Measurements from ENCODE around the gene PGPEP1. TPM values are rescaled to one million over a fixed set of nuclear protein-coding genes. Genes with fewer than 3 reads are reported as not detected.

Gene PGPEP1
- total and polyA plus RNA-seq, 10 of the 15 experiments (the other 5 are each of a cell fraction or from before 2014, with no cell fraction given), result 13.8 to 39.4 (median 17.0) TPM

DNA sequence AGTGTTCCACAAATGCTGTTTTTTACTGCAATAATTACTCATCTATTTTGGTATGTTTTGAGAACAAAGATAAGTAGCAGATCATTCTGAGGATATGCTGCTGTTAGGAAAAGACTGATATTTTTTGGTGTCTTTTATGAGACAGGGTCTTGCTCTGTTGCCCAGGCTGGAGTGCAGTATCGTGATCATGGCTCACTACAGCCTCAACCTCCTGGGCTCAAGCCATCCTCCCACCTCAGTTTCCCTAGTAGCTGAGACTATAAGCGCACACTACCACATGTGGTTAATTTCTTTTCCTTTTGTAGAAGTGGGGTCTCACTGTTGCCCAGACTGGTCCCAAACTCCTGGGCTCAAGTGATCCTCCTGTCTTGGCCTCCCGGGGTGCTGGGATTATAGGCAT, 27.0 kb upstream of the PGPEP1 start (continued):
- TF ChIP-seq MTA3 (IDR thresholded peaks at IDR 0.05; ENCODE audit: borderline replicate concordance, low read length) (no peak), HDGF (IDR thresholded peaks at IDR 0.05) (no peak)

DNA sequence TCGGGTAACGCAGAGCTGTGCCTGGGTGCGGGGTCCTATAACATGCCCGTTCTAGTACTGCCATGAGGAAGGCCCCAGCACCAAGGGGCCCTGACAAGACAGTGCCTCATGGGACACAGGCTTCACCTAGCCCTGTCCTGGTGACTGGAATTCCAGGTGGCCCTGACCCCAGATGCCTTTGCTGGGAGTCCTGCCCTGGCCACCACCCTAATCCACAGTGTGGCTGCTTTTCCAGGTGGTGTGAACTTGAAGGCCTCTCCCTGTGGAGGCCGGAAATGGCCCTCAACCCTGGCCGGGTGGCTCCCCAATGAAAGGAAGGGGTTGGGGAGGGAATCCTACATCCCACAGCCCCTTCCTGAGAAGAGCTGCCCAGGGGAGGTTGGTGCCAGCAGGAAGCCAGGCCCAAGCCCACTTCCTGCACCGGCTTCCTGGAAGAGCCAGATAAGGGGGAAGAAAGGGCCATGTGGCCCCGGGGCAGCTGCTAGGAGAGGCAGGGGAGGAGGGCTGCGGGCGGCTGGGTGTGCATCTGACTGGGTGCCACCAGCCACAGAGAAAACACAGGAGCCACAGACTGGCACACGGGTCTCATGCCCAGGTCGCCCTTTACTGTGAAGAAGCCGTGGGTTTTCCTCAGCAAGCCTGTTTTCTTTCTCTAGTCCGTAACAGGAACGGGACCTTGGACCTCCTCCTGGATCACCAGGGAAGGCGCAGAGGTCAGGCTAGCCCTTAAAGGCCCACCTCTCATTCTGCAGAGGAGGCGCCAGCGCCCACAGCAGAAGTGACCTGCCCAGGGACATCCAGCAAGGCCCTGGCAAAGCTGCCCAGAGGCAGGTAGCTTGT, 22.2 kb upstream of the PGPEP1 start:
- H3K27me3 ChIP-seq (replicated peaks in 1 of 2; ENCODE audit: control insufficient read depth in 2 of 2, insufficient read depth in 2 of 2, low read length in 1 of 2), result no peaks in the 10 kb centered on the region
- CTCF ChIA-PET, result interaction anchor here (1.3 to 7.4 kb wide), 3 partner anchors 10 to 66 kb away, joined by 3 to 74 read pairs (median 23); no protein-coding TSS in a partner anchor
- H4K20me1 ChIP-seq (ENCODE audit: control insufficient read depth, insufficient read depth), result no peaks in the 10 kb centered on the region
- TF ChIP-seq, protein P1, sequence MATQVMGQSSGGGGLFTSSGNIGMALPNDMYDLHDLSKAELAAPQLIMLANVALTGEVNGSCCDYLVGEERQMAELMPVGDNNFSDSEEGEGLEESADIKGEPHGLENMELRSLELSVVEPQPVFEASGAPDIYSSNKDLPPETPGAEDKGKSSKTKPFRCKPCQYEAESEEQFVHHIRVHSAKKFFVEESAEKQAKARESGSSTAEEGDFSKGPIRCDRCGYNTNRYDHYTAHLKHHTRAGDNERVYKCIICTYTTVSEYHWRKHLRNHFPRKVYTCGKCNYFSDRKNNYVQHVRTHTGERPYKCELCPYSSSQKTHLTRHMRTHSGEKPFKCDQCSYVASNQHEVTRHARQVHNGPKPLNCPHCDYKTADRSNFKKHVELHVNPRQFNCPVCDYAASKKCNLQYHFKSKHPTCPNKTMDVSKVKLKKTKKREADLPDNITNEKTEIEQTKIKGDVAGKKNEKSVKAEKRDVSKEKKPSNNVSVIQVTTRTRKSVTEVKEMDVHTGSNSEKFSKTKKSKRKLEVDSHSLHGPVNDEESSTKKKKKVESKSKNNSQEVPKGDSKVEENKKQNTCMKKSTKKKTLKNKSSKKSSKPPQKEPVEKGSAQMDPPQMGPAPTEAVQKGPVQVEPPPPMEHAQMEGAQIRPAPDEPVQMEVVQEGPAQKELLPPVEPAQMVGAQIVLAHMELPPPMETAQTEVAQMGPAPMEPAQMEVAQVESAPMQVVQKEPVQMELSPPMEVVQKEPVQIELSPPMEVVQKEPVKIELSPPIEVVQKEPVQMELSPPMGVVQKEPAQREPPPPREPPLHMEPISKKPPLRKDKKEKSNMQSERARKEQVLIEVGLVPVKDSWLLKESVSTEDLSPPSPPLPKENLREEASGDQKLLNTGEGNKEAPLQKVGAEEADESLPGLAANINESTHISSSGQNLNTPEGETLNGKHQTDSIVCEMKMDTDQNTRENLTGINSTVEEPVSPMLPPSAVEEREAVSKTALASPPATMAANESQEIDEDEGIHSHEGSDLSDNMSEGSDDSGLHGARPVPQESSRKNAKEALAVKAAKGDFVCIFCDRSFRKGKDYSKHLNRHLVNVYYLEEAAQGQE (IDR thresholded peaks at IDR 0.05; ENCODE audit: low read depth, low read length), result no peak
- TF ChIP-seq EED (IDR thresholded peaks at IDR 0.05; ENCODE audit: low read depth), result 0 out of 2 replicates have a peak, but pooled peaks have one; percentile 27
- H3K9me3 ChIP-seq (replicated peaks; ENCODE audit: control insufficient read depth, insufficient read depth, low read length), result no peaks in the 10 kb centered on the region; the same call in 2 of the 3 replicates
- H3K36me3 ChIP-seq (ENCODE audit: control insufficient read depth in 2 of 2, insufficient read depth in 2 of 2, low read length in 1 of 2), result peaks cover 2 to 6% of the 10 kb centered on the region in 2 experiments; a peak in 3 of 4 replicates
- no peak for FAIRE-seq
- no peak for ATAC-seq
- RAD21 ChIA-PET (ENCODE audit: unreplicated experiment), result interaction anchor here (1.3 to 6.0 kb wide), 2 partner anchors 13 to 38 kb away, joined by 4 to 167 read pairs; partner anchors contain the start of gene JUND
- no peak for DNase-seq (ENCODE audit: low read depth, low spot score)
- H3K4me1 ChIP-seq (ENCODE audit: control insufficient read depth, insufficient read depth, low read length), result peaks cover 36% of the 10 kb centered on the region
- H3K27ac ChIP-seq (ENCODE audit: control insufficient read depth, insufficient read depth), result peak overlapping the region; percentile 45
- peaks cover 45% of the 10 kb centered on the region for H3K79me2 ChIP-seq (ENCODE audit: control insufficient read depth, insufficient read depth, low read length)
- no peak overlapping the region for H3K9ac ChIP-seq (ENCODE audit: control insufficient read depth, insufficient read depth, low read length)
- in situ Hi-C loops (cut with MboI), result no loop called here
- H2AFZ ChIP-seq (ENCODE audit: control insufficient read depth, low read depth, low read length), result no peak overlapping the region
- POLR2A ChIA-PET, result interaction anchor here (0.5 to 4.4 kb wide), 3 partner anchors 11 to 50 kb away, joined by 3 to 56 read pairs (median 9); partner anchors contain the start of gene JUND
- WGBS (ENCODE audit: insufficient coverage, insufficient replicate concordance, low lambda C conversion rate, missing lambda C conversion rate), result 64% methylated on average over 18 of the region's 18 CpGs
- intact Hi-C loops (cut with micrococcal nuclease; ENCODE audit: unreplicated experiment), result no loop called here
- peak overlapping the region; percentile 9; the same call in 1 of the 2 replicates for H3K4me2 ChIP-seq (ENCODE audit: control insufficient read depth, insufficient read depth)
- SMC1A ChIA-PET (ENCODE audit: uncharacterized antibody, unreplicated experiment), result interaction anchor here (4.2 kb wide), 1 partner anchor 39 kb away, joined by 22 read pairs; the partner anchor contains the start of gene JUND
- BruUV-seq (replicated peaks), result no TSS peak
- H3K4me3 ChIP-seq, result no peak overlapping the region
